Measurements from ENCODE around the gene MAPK12. TPM values are rescaled to one million over a fixed set of nuclear protein-coding genes. Genes with fewer than 3 reads are reported as not detected.

MAPK12 gene
- total and polyA plus RNA-seq, 2 of the 4 experiments (the other 2 are of a cell fraction) = 41.0 to 56.3 TPM

GRCh38 chr22:50287731-50288130, 26.2 kb upstream of the MAPK12 start:
- no peak overlapping the region for H2AK5ac ChIP-seq (ENCODE audit: low read depth, low read length)
- POLR2A ChIA-PET (ENCODE audit: unreplicated experiment) = no interaction called here

More at GRCh38 chr22:50287731-50288130, 26.2 kb upstream of the MAPK12 start:
- Histone ChIP-seq H3K4me1 (ENCODE audit: control insufficient read depth, insufficient read depth, low read length) (peaks cover 9% of the 10 kb centered on the region), H3K4me2 (ENCODE audit: low read depth, low read length) (no peak overlapping the region), H3K9me1 (ENCODE audit: insufficient read depth, low read length) (no peaks in the 10 kb centered on the region), H3K9ac (ENCODE audit: low read depth, low read length) (no peak overlapping the region), H3K79me1 (ENCODE audit: low read depth in 1 of 2, low read length in 2 of 2) (peaks cover 11 to 52% of the 10 kb centered on the region in 2 experiments; a peak in 3 of 4 replicates), H2BK20ac (ENCODE audit: low read depth, low read length) (no peak overlapping the region), H3K36me3 (ENCODE audit: control insufficient read depth, insufficient read depth, low read length) (peaks cover 75% of the 10 kb centered on the region), H3K14ac (replicated peaks; ENCODE audit: low read depth, low read length) (no peak overlapping the region), H3K27ac (ENCODE audit: insufficient read depth, low read length) (no peak overlapping the region), H4K91ac (ENCODE audit: insufficient read depth, low read depth, low read length) (no peak overlapping the region), H4K5ac (ENCODE audit: low read depth, low read length) (no peak overlapping the region), H2BK15ac (ENCODE audit: low read depth, low read length) (no peak overlapping the region), H4K8ac (ENCODE audit: low read depth in 2 of 2, low read length in 2 of 2) (no peak overlapping the region), H3K4me3 (ENCODE audit: insufficient read depth, low read depth, low read length) (no peak overlapping the region), H3K23ac (ENCODE audit: low read depth, low read length) (no peak overlapping the region), H3K56ac (ENCODE audit: extremely low read depth, insufficient read depth, low read length) (no peak overlapping the region), H3K9me3 (ENCODE audit: control insufficient read depth, insufficient read depth, low read length) (no peaks in the 10 kb centered on the region), H3K27me3 (ENCODE audit: control insufficient read depth, insufficient read depth, low read length) (no peaks in the 10 kb centered on the region), H3K4ac (ENCODE audit: low read depth, low read length) (no peak overlapping the region), H2BK5ac (ENCODE audit: low read depth, low read length, poor library complexity, severe bottlenecking) (no peak overlapping the region), H2BK120ac (ENCODE audit: low read depth, low read length) (no peak overlapping the region), H3K18ac (ENCODE audit: low read depth, low read length) (no peak overlapping the region), H4K20me1 (ENCODE audit: insufficient read depth, low read length) (peaks cover 76% of the 10 kb centered on the region), H2AK9ac (replicated peaks; ENCODE audit: low read depth, low read length, poor library complexity) (no peak overlapping the region), H2AFZ (replicated peaks; ENCODE audit: low read length, poor library complexity) (no peak overlapping the region)
- dilution Hi-C loops (cut with HindIII; ENCODE audit: low sequenced_read_pairs, unreplicated experiment) = no loop called here
- CTCF ChIA-PET = no interaction called here
- WGBS, 2 experiments (ENCODE audit: extremely low coverage in 2 of 2, insufficient read length in 1 of 2) = 96% methylated on average over 26 of the region's 31 CpGs; no CpG with 5 or more reads in 1 of the 2 experiments
- intact Hi-C loops (cut with micrococcal nuclease) = no loop called here
- in situ Hi-C loops (cut with MboI; ENCODE audit: low sequenced_read_pairs) = no loop called here
- TF ChIP-seq, protein P1, sequence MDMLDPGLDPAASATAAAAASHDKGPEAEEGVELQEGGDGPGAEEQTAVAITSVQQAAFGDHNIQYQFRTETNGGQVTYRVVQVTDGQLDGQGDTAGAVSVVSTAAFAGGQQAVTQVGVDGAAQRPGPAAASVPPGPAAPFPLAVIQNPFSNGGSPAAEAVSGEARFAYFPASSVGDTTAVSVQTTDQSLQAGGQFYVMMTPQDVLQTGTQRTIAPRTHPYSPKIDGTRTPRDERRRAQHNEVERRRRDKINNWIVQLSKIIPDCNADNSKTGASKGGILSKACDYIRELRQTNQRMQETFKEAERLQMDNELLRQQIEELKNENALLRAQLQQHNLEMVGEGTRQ (IDR thresholded peaks at IDR 0.05; ENCODE audit: low read depth, low read length) = no peak
- no peak for TF ChIP-seq MAZ (IDR thresholded peaks at IDR 0.05; ENCODE audit: borderline replicate concordance, low read depth, low read length)
- TF ChIP-seq FOS (IDR thresholded peaks at IDR 0.05; ENCODE audit: low read depth, low read length) = no peak
- no peak for ATAC-seq (ENCODE audit: low read depth)
- no peak for DNase-seq
- BruUV-seq (replicated peaks) = no TSS peak
